ENCODE data around the gene XDH. TPM values are rescaled to one million over a fixed set of nuclear protein-coding genes. Genes with fewer than 3 reads are reported as not detected.
A peak's percentile ranks its signal among the peaks of the same experiment; 100 is the strongest.

Gene XDH
- total RNA-seq, 1 donor from 2014 or later, result 39.7 TPM

DNA sequence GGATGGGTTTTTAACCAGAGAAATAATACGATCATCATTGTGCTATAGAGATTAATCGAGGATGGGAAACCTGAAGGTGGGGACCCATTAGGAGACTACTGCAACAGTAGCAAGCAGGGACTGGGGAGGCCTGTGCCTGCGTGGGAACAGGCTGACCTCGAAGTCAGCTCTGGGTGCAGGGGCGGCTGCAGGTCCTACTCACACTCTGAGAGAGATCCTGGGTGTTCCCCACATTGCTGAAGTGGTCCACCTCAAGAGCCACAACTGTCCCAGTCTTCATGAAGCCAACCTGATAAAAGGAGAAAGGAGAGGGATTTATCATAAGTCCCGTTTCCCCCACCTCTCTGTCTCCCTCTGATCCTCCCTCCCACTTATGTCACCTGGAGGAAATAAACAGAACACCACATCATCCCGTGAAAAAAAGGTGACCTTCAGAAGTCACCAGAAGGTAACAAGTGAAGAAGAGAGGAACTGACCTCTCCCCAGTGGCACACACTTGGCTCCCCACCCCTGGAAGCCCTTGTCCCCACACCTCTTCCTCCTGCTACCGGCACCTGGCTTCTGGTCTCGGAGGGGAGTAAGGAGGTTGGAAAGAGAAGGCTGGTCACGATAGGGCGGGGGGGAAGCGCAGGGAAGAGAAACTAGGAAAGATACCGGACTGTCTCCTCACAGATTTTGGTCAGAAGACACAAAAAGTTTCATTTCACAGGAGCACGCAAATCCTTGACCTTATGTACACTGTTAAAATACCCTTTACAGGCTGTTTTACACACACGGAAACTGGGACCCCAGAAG, 50.4 kb downstream of the XDH start:
- ATAC-seq, result no peak

DNA sequence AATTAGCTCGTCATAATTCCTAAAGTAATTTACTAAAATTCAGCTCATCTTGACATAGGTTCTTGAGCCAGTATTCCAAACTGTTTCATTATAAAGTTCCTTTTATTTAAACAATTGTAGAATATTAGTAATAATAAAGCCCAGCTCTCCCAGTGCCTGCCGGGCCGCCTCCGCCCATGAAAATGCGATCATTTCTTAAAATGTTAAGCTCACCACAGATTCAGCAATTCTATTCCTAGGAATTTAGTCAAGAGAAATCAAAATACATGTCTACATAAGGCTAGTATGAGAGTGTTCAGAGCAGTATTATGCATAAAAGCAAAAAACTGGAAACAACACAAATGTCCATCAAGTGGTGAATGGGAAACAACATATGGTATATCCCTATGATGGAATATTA, 52.0 kb downstream of the XDH start:
- ATAC-seq, result no peak

DNA sequence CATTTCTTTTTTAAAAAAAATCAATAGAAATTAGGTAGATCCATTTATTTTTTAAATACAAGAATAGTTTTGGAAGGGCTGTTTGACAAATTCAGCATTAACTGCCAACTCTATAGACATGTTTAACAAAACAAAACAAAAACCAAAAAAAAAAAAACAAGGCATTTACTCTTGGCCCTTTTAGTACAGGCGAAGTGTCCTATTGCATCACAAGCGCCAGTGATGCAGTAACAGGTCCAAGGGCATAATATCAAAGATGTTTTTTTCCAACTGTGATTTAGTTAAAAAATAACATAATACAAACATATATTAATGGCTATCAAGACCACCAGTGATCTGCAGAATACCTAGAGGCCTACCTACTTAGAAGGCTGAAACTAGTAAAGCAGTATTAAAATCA, 55.3 kb downstream of the XDH start:
- no peak for ATAC-seq

DNA sequence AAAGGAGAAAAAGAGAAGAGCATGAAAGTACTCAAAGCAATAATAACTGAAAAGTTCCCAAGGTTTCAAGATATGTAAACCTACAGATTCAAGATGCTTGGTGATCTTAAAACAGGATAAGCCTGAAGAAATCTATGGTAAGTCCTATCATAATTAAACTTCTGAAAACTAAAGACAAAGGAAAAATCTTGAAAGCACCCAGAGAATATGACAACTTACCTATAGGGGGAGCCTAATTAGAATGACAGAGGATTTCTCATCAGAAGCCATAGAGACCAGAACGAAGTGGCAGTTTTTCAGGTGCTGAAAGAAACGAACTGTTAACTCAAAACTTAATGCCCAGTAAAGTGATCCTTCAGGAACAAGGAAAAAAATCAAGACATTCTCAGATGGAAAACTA, 59.7 kb downstream of the XDH start:
- ATAC-seq, result no peak

DNA sequence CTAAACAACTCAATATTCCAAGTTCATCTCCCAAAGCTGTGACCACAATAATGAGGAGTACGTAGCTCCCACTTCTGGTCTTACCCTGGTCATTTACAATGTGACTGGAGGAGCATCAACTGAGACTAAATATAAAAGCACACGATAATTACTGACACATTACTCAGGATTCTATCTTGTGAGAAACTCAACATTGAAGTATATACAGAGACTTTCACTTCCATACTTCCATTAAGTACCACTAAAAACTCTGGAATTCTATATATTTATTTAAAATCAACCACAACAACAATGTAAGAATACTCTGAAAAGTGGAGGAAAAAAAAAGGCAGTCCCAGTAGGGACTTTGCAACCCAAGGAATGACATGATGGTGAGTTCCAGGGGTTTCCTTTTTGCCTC, 61.4 kb downstream of the XDH start:
- ATAC-seq, result no peak

DNA sequence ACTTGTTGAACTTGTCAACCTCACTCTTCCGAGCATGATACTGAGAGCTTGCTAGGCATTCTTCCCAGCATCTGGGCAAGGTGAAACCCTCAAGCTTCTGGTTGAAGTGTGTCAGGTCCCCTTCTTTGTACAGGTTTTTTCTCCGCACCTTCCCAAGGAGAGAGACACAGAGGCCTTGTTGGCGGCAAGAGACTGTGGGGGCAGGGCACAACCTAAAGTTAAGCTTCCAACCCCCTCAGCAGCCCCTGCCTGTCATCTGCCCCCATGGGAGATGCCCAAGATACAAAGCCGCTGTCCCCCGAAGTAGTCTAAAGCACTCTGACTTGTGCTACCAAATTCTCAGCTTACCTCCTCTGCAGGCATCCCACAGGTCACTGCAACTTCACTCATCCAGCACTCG, 64.9 kb downstream of the XDH start:
- ATAC-seq, result no peak

DNA sequence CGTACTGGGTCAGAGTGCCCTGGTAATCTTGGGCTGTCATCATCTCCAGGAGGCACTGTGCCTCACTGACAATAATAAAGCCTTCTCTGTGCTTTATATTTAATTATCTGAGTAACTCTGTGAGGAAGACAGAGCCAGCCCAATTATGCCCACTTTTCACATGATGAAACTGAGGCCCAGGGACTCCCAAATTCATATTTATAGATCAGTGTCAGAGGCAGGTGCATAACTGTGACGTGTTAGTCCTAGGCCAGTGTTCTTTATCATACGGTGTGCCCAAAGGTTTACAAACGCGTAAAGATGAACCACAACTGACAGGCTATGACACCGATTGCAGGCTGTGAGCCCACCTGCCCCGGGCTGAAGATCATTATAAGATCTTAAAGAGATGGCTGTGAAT, 65.4 kb downstream of the XDH start:
- ATAC-seq, result no peak

DNA sequence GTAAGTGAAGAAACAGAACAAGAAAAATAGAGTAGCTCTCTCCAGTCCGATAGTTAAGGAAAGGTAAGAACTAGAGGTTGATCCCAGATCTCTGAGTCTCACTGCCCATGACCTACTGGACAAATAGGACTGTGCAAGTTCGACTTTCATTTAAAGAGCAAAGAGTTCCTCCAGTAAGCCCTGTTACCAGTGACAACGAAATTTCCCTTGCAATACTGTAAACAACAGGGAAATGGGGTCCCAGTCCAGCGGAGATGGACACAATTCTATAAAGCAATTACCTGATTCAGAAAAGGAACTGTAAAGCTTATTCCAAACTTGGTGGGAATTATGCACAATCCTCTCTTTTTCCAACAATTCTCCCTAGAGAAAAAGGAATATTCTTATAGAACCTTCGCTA, 65.9 kb downstream of the XDH start:
- ATAC-seq, result no peak

DNA sequence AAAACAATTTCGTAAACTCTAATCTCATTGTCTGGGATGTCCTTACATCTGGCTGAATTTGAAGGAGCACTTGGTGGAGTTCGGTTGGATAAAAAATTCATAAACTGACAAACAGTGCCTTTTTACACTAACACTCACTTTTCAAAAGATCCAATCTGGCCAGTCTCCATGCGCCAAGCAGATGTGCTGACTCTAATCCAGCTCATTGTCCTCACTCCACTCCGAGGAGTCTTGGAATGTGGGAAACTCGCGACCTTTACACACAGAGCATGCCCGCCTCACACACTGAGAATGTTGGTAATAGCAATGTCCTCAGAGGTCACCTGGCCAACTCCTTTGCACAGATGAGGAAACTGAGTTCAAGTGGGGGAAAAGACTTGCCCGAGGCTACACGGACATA, 66.8 kb downstream of the XDH start:
- ATAC-seq, result no peak

DNA sequence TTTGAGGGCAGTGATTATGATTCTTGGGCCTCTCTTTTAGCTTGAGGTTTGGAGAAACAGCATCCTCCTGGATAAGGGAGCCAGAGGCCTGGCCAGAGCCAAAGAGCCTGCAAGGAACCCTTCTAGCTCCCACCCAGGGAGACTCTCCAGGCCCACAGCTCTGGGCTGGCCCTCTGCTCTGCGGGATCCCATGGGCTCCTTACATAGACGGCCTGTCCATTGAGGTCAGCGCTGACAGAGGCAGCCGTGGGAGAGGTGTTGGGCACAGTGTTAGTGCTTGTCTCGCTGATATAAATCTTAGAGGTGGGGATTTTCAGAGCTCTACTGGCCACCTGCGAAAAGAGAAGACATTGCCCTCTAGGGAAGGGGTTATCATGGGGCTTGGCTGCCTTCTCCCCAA, 67.2 kb downstream of the XDH start:
- no peak for ATAC-seq

DNA sequence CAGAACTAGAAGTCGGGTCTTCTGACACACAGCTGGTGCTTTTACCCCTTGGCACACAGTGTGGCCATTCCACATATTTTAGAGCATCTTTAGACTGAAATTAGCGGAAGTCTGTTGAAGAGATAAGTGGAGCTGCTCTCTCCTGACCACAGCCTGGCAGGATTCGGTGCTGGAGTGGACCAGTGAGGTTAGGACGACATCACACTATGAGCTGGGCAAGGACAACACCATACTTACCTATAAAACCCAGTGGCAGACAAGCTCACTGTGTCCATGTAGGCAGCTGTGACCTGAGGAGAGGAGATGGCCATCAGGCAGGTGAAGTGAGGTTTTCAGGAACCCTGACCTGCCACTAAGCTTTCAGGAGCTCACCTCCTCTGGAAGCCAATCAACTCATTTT, 70.1 kb downstream of the XDH start:
- no peak for ATAC-seq

DNA sequence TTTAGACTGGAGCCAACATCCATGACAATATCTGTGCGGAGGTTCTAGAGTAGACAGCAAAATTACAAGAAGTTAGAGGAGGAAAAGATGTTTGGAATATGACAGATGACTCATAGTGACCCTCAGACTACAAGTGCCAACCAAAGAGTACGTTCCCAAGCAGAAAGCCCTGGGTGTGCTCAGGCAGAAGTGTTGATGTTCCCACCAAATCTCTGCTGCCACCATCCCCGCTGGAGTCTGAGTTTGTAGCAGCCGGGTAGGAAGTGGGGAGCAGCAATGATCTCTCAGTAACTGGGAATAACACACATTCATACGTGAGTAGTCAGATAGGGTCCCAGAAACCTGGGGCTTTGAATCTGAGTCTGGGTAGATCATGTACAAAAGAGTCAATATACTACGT, 73.2 kb downstream of the XDH start:
- ATAC-seq, result no peak

DNA sequence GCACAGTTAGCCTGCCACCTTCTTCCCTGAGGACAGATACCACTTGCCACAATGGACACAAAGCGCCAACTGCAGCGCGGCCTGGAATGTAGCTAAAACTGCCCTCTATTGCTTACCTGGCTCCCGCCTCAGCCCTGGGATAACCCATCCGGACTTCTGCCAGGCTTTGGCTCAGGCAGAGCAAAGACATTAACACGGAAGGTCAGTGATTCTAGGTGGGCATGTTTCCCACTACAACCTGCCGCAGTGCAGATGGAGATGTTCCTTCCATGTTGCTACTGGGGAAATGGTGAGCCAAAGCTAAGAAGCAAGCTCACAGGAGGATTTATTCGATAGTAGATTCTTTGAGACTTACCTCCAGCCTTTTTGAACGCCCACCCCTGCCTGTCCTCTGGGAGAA, 74.8 kb downstream of the XDH start:
- ATAC-seq, result no peak

DNA sequence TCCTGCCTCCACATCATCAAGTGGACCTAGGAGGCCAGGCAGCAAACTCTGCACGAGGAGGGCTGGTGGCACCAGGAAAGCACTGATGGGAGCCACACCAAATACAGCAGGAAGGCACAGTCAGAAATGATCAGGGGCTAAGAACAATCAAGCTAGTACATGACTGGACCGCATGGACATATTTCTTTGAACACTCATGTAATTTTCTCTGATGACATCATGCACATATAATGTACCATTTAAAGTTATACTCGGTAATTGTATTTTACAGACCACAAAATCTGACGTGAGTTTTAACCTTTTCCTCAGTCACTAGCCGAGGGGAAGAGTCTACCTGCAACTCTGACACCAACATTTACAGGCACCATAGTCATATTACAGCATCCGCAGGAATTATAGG, 76.7 kb downstream of the XDH start:
- ATAC-seq, result peak; percentile 45

DNA sequence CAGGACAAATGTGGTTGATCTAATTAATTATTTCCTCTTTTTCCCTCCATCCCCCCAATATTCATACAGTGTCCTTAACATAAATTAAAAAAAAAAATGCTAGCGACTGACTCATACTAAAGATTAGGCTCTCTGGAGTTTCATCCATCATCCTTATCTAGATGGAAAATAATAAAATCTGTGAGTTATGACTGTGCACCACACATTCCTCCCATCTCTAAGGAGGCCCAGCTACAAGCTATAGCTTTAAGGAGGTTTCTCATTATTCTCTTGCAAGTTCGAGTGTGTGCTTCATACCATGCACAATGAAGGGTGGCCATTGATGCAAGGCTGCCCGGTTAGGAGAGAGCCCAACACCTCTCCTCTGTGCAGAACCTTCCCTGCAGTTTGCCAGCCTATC, 77.3 kb downstream of the XDH start:
- ATAC-seq, result no peak

DNA sequence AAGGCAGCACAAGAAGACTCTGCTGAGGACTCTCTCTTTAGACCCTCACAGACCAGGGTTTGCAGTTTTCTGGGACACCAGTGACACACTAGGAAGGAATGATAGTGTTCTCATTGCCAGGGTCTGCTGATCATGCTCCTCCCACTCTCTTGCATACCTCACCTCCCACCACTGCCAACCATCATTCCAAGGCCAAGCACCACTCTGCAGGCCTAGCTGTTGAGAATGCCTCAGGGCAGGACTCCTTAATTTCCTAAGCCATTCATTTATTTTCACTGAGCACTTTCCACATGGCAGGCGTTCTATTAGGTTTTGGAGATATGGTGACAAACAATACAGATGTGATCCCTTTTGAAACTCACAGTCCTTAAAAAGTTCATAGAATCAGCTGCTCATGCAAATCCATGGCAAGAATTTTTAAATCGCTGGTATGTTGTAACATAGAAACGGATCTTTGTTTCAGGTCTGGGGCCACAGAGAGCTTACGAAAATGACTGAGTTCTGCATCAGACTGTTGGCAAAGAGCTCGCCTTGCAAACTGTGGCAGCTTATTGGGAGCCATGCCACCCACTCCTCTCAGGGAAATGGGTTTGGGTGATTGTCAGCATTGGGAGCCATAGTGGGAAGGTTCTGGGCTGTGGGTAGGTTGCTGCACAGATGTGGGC, 78.5 kb downstream of the XDH start:
- ATAC-seq, result no peak

DNA sequence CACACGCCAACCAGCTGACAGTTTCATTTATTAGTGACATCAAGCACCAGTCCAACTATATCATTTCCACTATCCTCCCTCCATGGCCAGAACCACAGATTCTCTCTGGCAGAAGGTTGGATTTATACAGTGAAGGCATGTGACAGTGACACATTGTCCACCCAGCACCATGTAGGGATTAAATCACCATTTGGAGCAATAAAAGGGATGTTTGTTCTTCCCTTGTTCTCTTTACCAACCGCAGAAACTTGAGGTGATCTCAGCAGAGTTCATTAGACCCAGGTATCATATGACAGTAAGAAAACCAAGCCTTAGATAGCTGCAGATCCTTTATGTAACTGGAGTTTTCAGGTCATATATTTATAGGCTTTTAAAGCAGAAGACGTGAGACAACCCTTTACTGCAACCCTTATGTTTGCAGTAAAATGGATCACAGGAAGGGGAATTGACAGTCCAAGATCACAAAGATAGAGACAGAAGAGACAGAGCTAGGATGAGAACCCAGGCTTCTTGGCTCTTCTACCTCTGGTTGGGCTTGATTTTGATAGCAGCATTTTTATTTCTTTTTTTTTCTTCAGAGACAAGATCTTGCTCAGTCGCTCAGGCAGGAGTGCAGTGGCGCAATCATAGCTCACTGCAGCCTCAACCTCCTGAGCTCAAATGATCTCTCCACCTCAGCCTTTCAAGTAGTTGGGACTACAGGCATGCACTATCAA, 80.1 kb downstream of the XDH start:
- no peak for ATAC-seq

DNA sequence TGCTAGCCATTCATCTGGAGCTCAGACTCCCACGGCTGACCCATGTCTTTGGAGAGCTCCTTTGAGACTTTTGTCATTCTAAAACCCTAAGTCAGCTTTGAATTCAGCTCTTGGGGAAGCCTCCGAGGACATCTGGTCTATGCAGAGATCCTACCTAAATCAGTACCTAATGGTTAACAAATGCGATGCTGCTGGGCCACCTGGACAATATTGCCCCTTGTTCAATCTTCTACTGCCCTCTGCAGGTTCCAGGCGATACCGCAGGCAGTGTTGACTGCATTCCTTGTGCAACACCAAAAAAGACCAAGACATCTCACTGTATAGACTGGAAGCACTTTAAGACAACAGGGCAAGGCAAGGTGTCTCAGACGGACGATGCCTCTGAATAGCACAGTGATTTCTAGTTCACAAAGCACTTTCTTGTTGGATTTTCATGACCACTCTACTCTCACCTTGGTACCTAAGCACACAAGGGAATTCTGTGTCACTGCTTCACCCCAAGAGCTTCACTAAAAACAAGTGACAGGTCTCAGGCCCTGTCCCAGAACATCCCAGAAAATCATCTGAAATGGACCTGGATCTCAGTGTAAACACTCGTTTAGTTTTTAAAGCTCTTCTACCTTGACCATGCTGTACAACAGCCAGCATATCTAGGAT, 80.9 kb downstream of the XDH start:
- ATAC-seq, result peak; percentile 92

DNA sequence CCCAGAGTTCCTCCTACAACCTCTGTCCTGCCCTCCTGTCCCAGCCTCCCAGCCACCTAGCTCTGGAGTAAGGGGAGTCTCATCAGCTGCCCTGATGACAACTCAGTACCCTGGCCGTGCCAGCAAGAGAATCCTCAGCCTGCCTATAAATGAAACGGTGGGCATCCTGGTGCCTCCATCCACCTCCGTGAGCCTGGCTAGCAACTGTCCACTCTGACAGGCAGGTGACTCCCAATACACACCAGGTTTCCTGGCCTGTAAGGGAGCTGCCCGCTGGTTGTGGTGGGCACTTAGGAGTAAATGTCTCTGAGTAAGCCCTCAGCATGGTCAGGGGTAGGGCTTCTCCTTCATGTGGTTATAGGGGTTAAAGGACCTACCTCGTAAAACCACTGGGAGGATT, 81.5 kb downstream of the XDH start:
- ATAC-seq, result no peak

DNA sequence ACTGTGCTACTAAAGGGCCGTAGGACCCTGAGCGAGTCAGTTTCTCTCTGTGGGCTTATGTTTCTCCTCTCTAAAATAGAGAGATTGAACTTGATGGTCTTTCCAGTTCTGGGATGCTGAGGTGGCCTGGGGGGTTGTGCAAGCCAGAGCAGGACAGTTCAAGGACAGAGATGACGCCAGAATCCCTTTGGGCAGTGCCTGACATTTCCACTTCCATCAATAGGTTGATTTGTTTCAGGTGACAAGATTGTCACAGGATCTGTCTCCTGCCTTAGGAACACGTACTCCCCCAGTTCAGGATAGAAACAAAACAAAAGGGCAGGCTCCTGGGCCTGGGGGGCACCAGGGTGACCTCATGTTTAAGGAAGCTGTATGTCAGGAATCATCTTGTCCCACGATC, 82.0 kb downstream of the XDH start:
- ATAC-seq, result no peak

DNA sequence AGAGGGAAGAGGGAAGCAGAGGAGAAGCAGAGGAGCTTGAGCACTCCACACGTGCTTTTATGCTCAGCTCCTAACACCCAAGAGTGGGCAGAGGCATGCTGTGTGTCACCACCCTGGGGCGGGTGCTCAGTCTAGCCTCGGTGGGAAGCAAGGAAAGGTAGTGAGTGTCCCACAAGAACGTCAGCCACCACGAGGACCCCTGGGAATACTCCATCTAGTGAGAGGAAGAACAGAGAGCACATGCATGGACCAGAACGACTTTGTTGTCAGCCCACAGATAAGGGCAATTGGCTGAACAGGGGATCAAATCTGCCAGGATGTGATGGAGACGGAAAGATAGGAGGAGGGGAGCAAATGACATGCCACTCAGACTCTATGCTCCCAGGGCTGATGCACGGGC, 83.4 kb downstream of the XDH start:
- ATAC-seq, result no peak

DNA sequence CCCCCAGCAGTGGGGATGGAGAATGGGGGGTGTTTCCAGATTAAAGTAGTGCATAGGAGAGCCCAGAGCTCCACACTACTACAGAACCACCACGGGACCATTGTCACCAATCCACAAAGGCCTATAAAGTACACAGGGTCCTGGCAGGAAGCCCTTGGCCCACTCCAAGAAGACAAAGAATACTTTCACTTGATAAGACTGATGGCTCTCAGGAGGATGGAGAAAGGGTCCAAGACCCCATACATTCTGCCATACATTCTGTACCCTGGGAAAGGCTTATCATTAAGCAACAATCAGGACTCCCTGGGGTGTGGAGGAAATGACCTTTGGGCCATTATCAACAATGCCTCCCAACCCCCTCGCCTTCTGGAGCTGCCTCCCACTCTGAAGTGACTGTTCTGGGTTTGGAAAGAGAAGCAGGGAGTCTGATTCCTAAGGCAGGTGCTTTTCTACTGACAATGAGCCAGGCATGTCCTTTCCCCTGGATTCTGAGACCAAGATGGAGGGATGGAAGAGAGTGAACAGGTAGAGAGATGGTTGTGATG, 85.4 kb downstream of the XDH start:
- no peak for ATAC-seq

DNA sequence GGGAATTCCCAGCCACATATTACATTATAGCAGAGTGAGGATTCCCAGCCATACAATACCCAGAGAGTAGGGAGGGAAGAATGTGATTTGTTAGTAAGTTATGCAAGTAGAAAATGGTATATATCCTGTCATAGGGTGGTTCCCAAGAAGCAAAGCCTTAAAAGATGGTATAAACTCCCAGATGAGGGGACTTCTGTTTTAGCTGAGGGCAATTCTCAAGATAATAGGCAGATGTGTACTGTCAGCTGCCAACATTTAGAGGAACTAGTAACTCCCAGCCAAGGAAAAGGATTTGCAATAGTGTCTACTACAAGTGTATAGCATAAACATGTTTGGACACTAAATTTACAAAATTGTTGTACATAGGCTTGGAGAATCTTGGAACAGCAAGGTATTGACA, 86.5 kb downstream of the XDH start:
- ATAC-seq, result no peak
